Pulmonary artery endothelial cell (primary cell): ENCODE results near the gene CNTLN. TPM values are rescaled to one million over a fixed set of nuclear protein-coding genes. Genes with fewer than 3 reads are reported as not detected.
"Not testable (repeated sequence)": the region's sequence is repeated elsewhere in the genome, so short reads cannot be mapped to it uniquely, and the experiment has no call there.

Experiments
- DNase-seq: peaks from one replicate; pipeline ENCODE4 v3.0.0-alpha.2; 2011; ENCODE audit warnings: low read depth, low spot score
- total RNA-seq: library from RNA; depleted of rRNA; stranded (reverse); fragments of >200 nt; gene quantifications from 2 replicates; pipeline ENCODE4 v1.2.3, GENCODE V29; 2014

Gene CNTLN
- total RNA-seq, 1 donor from 2014 or later = 8.6 TPM

GRCh38 chr9:17487467-17487866 is 352.6 kb downstream of the CNTLN start:
- DNase-seq = no peak

DNA sequence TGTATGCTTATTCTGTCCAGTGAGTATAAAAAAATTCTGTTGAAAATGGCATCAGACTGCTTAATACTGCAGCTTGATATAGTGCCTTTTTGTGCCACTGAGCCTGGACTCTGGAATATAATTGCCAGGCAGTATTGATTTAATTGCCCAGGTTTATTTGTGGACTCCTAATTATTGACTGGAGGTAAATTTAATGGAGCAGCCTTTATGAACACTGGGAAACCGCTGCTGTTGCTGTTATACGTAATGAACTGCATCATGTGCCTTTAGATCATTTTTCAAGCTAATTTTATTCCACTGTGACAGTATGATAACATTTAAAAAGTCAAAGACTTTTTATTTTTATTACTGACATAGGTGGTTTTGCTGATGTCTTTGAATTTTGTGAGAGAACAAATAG is 353.8 kb downstream of the CNTLN start:
- no peak for DNase-seq

DNA sequence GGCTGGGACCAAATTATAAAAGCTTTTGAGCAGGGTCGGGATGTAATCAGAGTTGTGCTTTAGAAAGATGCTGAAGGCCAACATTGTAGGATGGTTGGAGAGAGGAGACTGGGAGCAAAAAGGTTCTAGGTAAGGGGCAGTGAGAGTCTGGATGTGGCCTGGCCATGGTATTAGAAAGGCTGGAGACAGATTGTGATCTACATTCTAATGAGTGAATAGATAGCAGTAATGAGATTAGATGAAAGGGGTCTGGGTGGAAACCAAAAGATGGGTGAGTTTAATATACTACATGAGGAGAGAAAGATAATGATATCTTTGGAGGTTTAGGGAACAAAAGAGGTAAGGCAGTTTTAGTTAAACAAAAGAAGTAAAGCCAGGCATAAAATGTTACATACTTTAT is 355.3 kb downstream of the CNTLN start:
- DNase-seq = no peak

GRCh38 chr9:17491780-17492179 is 356.9 kb downstream of the CNTLN start:
- DNase-seq = no peak

DNA sequence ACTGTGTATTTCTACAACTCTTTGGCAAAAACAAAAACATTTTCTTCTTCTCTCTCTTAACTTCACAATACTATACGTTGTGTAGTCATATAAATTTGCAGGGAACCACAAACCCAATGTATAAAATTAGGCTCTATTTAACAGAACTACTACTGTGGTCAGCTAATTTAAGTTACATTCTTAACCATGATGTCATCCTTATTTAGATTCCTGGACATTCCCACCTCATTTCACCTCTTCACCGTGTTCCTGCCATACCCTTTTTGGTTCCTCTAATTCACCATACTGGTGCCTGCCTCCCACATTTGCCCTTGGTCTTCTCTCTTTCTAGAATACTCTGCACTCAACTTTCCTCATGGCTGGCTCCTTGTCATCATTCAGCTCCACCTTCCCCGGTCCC is 368.4 kb downstream of the CNTLN start:
- no peak for DNase-seq

DNA sequence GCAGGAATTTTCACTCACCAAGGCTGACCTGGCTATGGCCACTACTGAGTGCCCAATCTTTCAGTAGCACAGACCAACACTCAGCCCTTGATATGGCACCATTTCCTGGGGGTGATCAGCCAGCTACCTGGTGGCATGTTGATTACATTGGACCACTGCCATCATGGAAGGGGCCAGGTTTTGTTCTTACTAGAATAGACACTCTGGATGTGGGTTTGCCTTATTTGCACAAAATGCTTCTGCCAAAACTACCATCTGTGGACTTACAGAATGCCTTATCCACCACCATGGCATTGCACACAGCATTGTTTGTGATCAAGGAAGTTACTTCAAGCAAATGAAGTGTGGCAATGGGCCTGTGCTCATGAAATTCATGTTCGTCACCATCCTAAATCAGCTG is 374.3 kb downstream of the CNTLN start:
- DNase-seq = no peak

GRCh38 chr9:17509701-17510100 is 374.9 kb downstream of the CNTLN start:
- no peak for DNase-seq

DNA sequence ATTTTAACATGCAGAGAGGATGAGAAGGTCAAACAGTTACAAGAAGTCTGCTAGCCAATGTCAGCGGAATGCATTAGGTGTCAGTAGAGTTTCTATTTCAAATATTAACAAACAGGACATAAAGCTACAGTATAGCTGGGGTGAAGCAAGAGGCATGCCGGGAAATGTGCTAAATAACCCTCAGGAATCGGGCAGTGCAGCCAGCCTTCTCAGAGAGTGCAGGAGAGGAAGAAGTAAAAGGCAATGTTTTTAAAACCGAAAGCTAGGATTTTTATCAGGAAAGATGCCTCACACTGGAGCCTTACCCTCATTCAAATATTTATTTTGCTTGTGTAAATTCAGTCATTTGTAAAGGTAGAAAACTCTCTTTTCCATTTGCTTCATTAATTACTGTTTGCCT is 384.9 kb downstream of the CNTLN start:
- DNase-seq = no peak

DNA sequence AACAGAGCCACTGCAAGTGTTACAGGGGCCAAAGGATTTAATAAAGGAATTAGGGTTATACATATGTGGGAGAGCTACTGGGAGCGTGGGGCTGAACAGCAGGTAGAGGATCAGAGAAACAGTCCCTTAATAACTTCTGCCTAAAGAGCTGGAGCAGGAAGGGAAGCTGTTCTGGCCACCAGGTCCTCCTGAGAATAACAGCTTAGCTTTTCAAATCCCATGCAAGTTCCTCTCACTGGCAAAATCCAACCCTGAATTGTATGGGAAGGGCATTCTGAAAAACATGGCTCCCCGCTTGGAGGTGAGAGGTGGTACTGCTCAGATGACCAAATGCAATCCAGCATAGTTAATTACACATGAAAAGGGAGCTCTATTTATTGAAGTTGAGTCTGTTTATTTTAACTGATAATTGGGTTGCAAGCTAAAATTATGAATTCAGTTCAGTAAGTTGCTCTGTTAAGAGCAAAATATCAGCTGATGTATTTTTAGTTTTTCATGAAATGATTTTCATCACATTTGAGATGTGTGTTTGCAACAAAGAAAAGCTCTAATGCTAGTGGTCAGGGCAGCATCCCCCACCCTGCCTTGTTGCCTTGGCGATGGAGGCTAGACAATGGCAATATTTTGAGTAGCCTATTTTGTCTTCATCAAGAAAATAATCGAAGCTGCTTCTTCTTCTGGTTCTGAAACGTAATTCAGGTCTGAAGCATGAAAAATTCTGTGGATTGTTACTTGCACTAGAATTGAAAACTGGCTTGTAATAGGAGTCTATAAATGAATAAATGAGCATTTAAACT is 385.6 kb downstream of the CNTLN start:
- no peak for DNase-seq

DNA sequence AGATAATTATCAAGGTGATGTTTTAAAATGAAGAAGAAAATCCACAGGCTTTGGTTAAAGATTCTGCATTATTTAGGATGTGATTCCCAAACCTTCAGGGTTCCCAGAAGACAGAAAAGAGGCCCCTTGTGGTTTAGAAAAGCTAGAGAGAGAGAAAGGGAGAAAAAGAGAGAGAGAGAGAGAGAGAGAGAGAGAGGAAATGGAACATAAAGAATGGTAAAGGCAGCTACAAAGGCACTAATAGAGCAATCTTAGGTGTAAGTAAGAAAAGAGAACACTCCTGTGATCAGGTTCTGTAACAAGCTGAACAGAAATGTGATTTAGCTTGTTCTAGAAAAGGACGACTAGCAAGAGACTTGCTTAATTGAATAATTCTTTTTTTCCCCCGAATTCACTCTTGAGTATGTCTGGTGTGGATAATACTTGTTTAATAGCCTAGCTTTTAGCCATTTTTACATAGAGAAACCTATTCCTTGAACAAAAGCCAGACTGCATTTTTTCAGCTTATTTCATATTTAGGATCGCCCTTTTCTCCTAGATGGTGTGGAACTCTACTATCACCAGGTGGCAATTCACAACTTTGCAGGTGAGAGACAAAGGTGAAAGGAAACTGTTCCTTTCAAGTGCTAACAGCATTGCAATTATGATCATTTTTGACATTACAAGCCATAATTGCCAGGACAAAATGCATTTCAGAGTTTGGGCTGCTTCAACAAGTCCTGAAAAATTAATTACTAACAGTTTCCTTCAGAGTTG is 386.4 kb downstream of the CNTLN start:
- no peak for DNase-seq

DNA sequence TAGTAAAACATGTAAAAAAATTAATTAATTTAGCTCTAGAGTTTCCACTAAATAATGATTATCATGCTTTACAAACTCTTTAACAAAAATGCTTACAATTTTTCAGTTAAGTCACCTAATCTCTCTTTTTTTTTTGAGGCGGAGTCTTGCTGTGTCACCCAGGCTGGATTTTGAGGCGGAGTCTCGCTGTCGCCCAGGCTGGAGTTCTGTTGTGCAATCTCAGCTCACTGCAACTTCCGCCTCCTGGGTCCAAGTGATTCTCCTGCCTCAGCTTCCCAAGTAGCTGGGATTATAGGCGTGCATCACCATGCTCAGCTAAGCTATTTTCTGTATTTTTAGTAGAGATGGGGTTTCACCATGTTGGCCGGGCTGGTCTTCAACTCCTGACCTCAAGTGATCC is 391.9 kb downstream of the CNTLN start:
- DNase-seq = not testable (repeated sequence)

GRCh38 chr9:17528859-17529258 is 394.0 kb downstream of the CNTLN start:
- DNase-seq = no peak

- peak; percentile 3 for DNase-seq
Observed at GRCh38 chr9:17531642-17532254, 396.9 kb downstream of the CNTLN start.

- DNase-seq = no peak
Observed at GRCh38 chr9:17532461-17532860, 397.6 kb downstream of the CNTLN start.

GRCh38 chr9:17535176-17535575 is 400.3 kb downstream of the CNTLN start:
- DNase-seq = no peak

DNA sequence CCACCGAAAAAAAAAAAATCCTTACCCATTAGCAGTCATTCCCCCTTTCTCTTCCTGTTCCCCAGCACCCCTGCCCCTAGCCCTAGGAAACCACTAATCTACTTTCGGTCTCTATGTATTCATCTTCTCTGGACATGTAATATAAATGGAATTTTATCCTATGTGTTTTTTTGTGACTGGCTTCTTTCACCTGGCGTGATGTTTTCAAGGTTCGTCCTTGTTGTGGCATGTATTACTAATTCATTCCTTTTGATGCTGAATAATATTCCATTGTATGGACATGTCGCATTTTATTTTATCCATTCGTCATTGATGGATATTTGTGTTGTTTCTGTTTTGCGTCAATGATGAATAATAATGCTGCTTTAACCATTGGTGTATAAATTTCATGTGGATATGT is 401.2 kb downstream of the CNTLN start:
- DNase-seq = no peak

DNA sequence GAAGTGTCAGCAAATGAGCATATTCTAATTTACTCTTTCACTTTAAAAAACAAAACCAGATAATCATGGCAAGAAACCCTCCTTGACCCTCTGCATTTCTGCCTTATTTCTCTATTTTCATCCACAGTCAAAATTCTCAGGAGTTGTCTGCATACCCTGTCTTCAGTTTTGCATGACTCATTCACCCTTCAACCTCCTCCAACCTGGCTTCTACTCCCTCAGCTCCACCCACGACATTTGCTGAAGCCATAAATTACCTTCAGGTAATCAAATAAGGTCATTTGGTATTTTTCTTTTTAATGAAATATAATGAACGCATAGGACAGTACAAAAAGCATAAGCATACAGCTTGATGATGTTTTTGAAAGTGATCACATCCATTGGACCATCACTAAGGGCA is 416.2 kb downstream of the CNTLN start:
- DNase-seq = no peak
